GM12874 (cell line): ENCODE data around the gene DENND5B.

Experiments used
- TF ChIP-seq, protein P1 (sequence below): IDR thresholded peaks from 2 replicates; pipeline ENCODE4 v1.5.1; 2011; ENCODE audit warnings: low read depth, mild to moderate bottlenecking, control low read depth, low read length, moderate library complexity; ENCODE audit not compliant: insufficient read depth

Gene DENND5B

DNA sequence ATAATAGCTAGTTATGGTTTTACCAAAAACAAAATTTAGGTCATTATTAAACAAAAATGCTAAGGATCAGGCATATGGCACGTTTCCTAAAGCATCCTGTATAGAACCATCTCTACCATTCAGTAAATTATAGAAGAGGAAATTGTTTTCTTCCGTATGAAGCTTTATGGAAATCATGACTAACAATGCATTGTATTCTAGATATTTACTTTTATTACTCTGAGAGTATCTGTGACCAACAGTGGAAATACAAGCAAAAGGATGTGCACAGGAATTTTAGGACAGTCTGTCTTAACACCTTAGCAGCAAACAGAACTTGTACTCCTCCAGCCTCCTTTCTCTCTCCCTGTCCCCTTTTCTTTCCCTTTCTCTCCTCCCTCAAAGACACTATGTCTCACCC is 7.1 kb downstream of the DENND5B start:
- TF ChIP-seq, protein P1, sequence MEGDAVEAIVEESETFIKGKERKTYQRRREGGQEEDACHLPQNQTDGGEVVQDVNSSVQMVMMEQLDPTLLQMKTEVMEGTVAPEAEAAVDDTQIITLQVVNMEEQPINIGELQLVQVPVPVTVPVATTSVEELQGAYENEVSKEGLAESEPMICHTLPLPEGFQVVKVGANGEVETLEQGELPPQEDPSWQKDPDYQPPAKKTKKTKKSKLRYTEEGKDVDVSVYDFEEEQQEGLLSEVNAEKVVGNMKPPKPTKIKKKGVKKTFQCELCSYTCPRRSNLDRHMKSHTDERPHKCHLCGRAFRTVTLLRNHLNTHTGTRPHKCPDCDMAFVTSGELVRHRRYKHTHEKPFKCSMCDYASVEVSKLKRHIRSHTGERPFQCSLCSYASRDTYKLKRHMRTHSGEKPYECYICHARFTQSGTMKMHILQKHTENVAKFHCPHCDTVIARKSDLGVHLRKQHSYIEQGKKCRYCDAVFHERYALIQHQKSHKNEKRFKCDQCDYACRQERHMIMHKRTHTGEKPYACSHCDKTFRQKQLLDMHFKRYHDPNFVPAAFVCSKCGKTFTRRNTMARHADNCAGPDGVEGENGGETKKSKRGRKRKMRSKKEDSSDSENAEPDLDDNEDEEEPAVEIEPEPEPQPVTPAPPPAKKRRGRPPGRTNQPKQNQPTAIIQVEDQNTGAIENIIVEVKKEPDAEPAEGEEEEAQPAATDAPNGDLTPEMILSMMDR: no peak

DNA sequence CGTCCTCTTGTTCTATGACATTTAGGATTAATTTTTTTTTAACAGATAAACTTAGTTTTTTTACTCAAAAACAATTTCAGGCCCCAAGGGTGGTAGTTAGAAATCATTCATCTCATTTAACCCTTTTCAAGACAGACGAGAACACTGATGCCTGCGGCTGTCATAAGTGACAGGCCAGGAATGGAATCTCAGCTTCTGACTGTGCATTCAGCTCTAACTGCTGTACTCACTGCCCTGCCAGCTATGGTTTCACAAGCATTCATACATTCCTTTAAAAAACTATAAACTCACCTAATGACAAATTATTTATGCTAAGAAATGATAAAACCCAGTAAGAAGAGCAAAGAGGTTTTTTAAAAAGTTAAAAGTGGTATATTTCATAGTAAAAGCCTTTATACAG is 8.8 kb downstream of the DENND5B start:
- TF ChIP-seq, protein P1: no peak

DNA sequence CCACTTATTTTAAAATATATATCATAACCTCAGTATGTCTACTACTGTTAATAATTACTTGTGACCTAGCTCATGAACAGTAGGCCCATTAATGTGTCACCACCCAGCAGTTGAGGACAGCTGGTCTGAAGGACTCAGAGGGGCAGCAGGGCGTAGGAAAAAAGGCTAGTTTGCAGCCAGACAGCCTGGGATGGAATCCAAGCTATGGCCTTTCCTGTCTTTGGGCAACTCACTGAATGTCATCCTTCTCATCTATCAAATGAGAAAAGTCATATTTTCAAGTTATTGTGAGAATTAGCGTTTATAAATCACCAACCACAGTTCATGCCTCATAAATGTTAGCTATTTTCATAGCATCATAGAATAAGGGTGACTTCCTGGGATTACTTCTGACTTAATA is 12.3 kb downstream of the DENND5B start:
- TF ChIP-seq, protein P1: no peak

DNA sequence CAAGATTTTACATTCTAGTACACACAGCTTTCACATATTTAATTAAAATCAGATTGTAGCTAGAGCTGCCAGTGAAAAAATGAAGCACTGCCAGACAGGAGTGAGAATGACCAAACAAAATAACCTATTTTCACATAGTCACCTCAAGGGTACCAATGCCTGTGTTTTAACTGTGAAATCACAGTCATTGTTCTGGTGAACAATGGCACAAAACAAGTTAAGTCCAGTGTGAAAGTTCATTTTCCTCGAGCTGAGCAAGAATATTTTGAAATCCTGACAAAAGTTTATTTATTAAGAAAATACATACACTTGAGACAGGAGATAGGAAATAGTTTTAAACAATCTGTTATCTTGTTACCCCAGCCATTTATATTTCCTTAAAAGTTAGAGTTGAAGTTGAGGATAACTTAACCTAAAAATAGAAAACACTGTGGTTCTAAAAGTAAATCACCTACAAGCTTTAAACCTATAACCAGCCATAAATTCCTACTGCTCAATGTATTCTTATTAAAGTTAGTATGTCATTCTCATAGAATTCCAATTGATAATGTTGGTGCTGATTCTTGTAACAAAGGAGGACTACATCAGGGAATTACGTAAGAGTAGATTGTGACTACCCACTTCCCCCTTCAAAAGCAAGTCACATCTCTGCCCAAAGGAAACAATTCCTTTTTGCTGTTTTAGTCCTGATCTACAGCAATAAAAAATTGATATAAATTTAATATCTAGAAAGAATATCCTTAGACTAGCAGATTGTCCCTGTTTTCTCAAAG is 15.9 kb downstream of the DENND5B start:
- TF ChIP-seq, protein P1: no peak

DNA sequence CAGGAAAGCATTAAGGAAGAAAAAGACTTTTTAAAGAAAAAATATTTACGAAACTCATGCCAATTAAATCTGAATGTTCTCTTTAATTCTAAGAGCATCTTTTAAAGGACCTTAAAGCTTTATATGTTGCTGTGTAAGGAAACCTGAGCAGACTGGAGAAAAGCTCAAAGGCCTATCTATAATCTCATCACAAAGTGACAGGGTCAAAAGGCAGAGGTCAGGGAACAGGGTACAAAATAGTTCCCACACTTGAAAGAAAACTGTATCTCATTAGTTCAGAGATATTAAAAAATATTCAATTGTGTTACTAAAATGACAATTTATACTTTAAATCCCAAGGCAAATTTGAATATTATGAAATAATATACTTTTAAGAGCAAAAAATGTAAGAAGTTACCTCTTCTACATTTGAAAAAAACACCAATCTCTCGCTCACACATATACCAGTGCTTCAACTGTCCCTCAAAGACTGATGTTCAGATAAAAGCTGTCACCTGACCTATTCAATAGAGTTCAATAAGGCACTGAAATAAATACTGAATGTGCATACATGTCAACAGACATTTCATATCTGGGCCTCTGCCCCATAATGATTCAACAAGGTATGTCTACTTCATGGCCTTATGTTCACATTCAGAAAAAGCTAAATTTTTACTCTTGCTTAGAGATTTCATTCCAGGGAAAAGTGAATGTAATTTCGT is 17.9 kb downstream of the DENND5B start:
- TF ChIP-seq, protein P1: no peak

DNA sequence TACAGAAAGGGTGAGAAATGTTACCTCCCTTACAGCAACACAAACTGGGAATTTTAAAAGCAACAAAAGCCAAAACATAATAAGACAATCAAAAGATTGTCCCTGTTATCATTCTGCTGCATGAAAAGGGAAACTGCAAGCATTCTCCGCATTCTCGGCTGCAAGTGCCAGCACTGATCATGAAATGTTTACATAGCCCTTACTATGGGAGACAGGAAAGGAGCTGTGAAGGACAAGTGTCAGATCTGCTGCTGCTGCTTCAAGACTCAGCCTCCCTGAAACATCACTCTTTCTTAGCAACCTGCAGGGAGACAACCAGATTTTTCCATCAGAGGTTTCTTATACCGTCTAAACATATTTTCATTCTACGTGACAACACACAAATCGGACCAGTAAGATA is 20.1 kb downstream of the DENND5B start:
- TF ChIP-seq, protein P1: no peak

DNA sequence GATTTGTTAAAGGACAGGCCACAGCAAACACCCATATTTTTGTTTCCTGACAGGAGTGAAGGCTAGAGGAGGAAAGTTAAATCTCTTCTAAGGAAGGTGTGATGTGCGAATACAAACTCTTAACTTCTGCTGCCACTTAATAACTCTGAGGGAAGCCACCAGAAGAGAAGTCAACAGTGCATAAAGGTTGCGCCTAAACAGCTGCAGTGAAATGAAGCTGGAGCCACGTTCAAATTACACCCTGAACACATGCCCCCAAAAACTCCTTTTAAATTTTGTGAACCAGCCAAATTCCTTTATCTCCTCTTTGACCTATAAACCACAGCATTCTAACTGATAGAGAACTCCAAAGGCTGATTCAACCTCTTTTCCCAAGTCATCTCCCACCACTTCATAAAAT is 22.4 kb downstream of the DENND5B start:
- TF ChIP-seq, protein P1: no peak
